Measurements from ENCODE around the gene ZEB1. TPM values are rescaled to one million over a fixed set of nuclear protein-coding genes. Genes with fewer than 3 reads are reported as not detected.
A peak's percentile ranks its signal among the peaks of the same experiment; 100 is the strongest.
"Not testable (repeated sequence)": the region's sequence is repeated elsewhere in the genome, so short reads cannot be mapped to it uniquely, and the experiment has no call there.

ZEB1 gene
- total RNA-seq, 1 donor from 2014 or later: 187 TPM

DNA sequence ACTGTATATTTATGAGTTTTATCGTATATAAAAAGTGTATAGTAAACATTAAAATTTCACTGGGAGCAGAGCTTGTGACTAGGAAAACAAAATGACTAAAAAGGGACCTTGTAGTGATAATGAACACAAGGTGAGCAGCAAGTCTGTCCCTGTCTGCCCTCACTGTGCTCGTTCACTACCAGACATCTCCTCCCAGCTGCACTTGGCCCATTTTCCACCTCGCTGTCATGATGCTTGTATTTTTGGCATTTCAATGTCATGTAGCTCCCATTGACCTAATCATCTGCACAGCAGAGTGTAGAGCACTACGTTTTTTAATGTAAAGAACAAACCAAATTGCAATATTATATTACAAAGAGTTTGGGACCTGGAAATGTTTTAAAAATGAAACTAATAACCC, 207.2 kb downstream of the ZEB1 start:
- no peak for ATAC-seq
- intact Hi-C loops (cut with DNase I): no loop called here
- DNase-seq (ENCODE audit: low spot score): no peak

DNA sequence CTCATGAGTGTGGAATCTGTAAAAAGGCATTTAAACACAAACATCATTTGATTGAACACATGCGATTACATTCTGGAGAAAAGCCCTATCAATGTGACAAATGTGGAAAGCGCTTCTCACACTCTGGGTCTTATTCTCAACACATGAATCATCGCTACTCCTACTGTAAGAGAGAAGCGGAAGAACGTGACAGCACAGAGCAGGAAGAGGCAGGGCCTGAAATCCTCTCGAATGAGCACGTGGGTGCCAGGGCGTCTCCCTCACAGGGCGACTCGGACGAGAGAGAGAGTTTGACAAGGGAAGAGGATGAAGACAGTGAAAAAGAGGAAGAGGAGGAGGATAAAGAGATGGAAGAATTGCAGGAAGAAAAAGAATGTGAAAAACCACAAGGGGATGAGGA, 207.7 kb downstream of the ZEB1 start:
- intact Hi-C loops (cut with DNase I): no loop called here
- ATAC-seq (no peak), DNase-seq (ENCODE audit: low spot score) (no peak)

DNA sequence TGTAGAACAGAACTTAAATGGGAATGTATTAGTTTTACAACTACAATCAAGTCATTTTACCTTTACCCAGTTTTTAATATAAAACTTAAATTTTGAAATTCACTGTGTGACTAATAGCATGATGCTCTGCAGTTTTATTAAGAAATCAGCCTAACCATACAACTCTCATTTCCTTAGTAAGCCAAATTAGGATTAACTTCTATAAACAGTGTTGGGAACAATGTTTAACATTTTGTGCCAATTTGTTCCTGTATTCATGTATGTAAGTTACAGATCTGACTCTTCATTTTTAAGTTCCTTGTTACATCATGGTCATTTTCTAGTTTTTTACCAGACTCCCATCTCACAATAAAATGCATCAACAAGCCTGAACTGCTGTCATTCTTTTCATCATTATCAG, 209.8 kb downstream of the ZEB1 start:
- ATAC-seq (no peak), DNase-seq (ENCODE audit: low spot score) (no peak)
- intact Hi-C loops (cut with DNase I): no loop called here

DNA sequence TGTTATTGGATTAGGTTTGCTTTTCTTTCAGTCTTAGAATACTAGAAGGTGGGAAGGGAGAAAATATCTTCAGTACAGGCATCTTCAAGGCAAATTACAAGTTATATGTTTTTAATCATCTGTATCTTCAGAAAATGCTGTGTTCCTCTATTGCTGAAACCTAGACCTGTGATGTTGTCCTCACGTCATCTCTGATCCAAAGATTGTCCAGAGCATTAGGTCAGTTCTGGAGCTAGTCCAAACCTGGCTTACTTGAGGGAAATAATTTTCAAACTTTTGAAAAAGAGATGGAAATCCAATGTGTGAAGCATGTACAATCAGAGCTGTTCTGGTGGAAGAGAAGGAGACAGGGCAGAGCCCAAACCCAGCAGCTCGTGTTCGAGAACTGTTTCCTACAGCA, 217.3 kb downstream of the ZEB1 start:
- DNase-seq (ENCODE audit: low spot score): no peak
- peak; percentile 74 for ATAC-seq
- intact Hi-C loops (cut with DNase I): no loop called here

DNA sequence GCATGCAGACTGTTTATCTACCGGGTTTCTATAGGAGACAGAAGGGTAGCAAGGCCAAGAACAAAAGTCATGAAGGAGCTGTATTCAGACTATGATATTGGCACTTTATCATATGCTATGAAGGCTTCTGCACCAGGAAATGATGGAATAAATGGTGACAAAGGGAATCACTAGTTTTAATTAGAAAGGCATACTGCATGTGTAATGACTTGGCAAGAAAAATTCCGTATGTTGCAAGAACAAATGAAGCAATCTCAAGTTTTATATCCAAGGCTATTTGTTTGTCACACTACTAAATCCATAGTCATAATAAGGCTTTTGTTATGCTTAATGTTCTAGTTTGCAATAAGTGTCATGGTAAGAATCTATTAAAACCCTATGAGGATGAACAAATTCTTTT, 230.9 kb downstream of the ZEB1 start:
- DNase-seq (ENCODE audit: low spot score) (no peak), ATAC-seq (no peak)
- intact Hi-C loops (cut with DNase I): no loop called here

DNA sequence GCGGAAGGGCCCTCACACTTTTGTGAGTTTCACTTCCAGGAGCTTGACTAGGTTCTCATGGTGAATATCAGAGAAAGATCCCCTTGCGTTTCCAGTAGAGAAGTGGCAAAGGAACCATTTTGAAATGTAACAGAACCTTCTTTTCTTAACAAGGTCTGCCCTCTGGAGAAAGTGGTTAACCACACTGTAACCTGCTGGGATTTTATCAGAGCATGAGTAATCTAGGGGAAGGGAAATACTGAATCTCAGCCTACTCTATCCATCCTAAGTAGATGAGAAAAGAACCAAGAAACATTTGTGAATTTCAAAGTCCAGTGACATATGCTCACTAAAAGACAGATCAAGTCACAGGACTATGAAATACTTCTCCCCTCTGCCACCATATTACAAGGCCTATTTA, 235.5 kb downstream of the ZEB1 start:
- ATAC-seq: no peak
- DNase-seq (ENCODE audit: low spot score): no peak
- intact Hi-C loops (cut with DNase I): no loop called here

DNA sequence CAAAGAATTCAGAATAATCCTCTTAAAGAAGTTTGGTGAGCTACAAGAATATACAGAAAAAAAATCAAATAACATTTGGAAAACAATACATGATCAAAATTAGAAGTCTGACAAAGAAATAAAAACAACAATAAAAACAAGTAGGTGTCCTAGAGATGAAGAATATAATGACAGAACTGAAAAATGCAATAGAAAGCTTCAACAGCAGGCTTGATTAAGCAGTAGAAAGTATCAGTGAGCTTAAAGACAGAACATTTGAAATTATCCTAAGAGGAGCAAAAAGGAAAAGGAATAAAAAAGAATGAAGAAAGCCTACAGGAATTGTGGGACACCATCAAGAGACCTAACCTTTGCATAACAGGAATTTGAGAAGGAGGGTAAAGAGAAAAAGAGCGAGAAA, 238.8 kb downstream of the ZEB1 start:
- DNase-seq (ENCODE audit: low spot score) (no peak), ATAC-seq (no peak)
- intact Hi-C loops (cut with DNase I): no loop called here

DNA sequence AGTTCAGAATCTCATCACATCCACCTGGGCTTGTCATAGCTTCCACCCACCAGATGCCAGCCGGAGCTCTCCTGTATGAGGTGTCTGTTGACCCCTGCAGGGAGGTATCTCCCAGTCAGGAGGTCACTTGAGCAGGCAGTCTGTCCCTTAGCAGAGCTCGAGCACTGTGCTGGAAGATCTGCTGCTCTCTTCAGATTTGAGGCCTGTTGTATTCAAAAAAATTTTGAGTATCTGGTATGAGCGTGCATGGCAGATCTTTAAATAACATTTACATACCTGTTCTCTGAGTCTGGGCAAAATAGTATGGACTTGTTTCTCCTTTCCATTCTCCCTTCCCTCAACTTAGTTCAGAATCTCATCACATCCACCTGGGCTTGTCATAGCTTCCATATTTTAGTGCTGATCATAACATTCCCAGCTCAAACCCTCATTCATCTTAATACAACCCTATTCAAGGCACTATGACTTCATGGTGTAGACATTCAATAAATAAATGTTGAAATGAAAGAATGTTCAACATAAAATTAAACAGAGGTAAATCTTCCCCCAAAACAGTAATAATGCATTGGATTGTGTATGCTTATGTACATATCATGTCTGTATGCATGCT, 249.3 kb downstream of the ZEB1 start:
- intact Hi-C loops (cut with DNase I): not testable (repeated sequence)

DNA sequence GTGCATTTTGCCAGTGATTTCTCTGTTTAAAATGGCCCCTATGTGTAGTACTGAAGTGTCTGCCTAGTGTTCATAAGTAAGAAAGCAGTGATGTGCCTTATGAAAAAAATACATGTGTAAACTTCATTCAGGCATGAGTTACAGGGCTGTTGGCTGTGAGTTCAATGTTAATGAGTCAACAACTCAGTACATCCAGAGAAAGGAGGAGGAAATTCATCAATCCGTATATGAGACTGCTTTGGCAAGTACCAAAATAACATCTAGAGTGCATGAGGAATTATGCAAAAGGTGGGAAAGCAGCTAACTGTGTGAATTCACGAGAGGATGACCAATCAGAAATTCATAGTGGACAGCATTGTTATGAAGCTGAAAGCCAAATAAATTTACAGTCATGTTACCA, 255.6 kb downstream of the ZEB1 start:
- no peak for ATAC-seq
- intact Hi-C loops (cut with DNase I): no loop called here
- no peak for DNase-seq (ENCODE audit: low spot score)

More for the DNA sequence above, 249.3 kb downstream of the ZEB1 start:
- not testable (repeated sequence) for ATAC-seq; DNase-seq (ENCODE audit: low spot score)

DNA sequence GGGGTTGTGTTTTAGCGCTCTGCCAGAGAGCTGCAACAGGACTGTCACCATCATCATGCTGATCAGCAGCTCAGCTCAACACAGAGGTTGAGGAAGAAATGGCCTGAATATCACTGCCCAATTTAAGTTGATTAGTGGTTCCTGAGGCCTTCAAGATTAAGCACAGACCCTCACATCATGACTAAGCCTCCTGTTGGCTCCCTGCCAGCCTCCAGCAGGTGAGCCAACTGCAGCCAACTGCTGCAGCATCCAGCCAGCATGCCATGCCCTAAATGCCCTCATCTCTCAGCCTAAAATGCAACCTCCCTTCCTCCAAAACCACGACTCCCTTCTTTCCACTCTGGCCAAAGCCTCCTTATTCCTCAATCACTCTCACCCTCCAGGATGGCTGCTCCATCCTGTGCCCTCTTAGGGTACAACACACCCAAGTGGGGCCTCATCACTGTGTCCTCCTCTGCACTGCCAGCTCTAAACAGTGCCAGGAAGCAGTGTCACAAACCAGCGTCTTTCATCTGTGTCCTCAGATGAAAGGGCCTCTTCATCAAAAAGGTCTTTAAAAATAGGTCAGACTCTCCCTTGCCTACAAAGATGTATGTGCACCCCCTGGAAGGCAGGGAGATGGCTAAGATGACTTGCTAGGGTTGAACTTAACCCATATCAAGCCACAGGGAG, 259.3 kb downstream of the ZEB1 start:
- DNase-seq (ENCODE audit: low spot score) (no peak), ATAC-seq (no peak)
- intact Hi-C loops (cut with DNase I): no loop called here

DNA sequence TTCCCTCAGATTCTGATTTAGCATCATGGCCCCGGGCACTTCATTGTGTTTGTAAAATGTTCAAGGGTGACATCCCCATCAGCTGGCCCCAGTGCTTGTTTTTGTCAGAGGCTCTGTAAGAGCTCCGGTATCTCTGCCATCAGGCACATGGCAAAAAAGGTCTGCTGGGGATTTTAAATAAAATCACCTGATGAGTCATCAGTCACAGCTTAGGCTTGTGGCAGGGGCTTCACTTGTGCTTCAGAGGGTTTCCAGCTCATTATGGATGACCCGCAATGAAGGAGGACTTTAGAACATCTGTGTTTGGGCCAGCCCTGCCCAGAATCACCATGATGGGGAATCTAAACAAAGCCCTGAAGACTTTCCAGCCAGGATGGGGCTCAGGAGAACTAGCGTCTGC, 259.9 kb downstream of the ZEB1 start:
- DNase-seq (ENCODE audit: low spot score): no peak
- intact Hi-C loops (cut with DNase I): no loop called here
- ATAC-seq: no peak
